Measurements from ENCODE around the gene UBXN10. TPM values are rescaled to one million over a fixed set of nuclear protein-coding genes. Genes with fewer than 3 reads are reported as not detected.

UBXN10 gene
- total RNA-seq, 1 experiment from 2014 or later, result not detected

GRCh38 chr1:20148571-20149500 lies 37.1 kb upstream of the UBXN10 start:
- no peaks in the 10 kb centered on the region for H3K36me3 ChIP-seq
- no peak for DNase-seq

GRCh38 chr1:20149601-20150325 lies 36.1 kb upstream of the UBXN10 start:
- Histone ChIP-seq H3K36me3 (no peaks in the 10 kb centered on the region), H3K27me3 (no peaks in the 10 kb centered on the region), H3K4me3 (no peak overlapping the region), H3K9me3 (no peaks in the 10 kb centered on the region)
- DNase-seq, result no peak

More at GRCh38 chr1:20148571-20149500, 37.1 kb upstream of the UBXN10 start:
- Histone ChIP-seq H3K9me3 (no peaks in the 10 kb centered on the region), H3K27me3 (no peaks in the 10 kb centered on the region), H3K4me3 (no peak overlapping the region)

GRCh38 chr1:20150326-20150705 lies 35.6 kb upstream of the UBXN10 start:
- Histone ChIP-seq H3K27me3 (no peaks in the 10 kb centered on the region), H3K36me3 (no peaks in the 10 kb centered on the region), H3K9me3 (no peaks in the 10 kb centered on the region), H3K4me3 (no peak overlapping the region)
- DNase-seq, result no peak

GRCh38 chr1:20150969-20151368 lies 34.9 kb upstream of the UBXN10 start:
- Histone ChIP-seq H3K27me3 (no peaks in the 10 kb centered on the region), H3K9me3 (no peaks in the 10 kb centered on the region), H3K36me3 (no peaks in the 10 kb centered on the region), H3K4me3 (no peak overlapping the region)
- no peak for DNase-seq

- peak; percentile 77 for DNase-seq
- Histone ChIP-seq H3K9me3 (no peaks in the 10 kb centered on the region), H3K27me3 (no peaks in the 10 kb centered on the region), H3K36me3 (no peaks in the 10 kb centered on the region), H3K4me3 (peak overlapping the region; percentile 18)
These were observed 33.8 kb upstream of the UBXN10 start for GRCh38 chr1:20151906-20152598.

- no peaks in the 10 kb centered on the region for H3K27me3 ChIP-seq
- H3K4me3 ChIP-seq, result no peak overlapping the region
- no peaks in the 10 kb centered on the region for H3K9me3 ChIP-seq
- no peak for DNase-seq
- no peaks in the 10 kb centered on the region for H3K36me3 ChIP-seq
These were observed 33.3 kb upstream of the UBXN10 start for GRCh38 chr1:20152599-20152930.

GRCh38 chr1:20153000-20153418 lies 32.9 kb upstream of the UBXN10 start:
- H3K4me3 ChIP-seq, result no peak overlapping the region
- DNase-seq, result no peak

GRCh38 chr1:20154301-20154831 lies 31.5 kb upstream of the UBXN10 start:
- no peaks in the 10 kb centered on the region for H3K36me3 ChIP-seq
- no peaks in the 10 kb centered on the region for H3K9me3 ChIP-seq
- no peak for DNase-seq
- H3K27me3 ChIP-seq, result no peaks in the 10 kb centered on the region
- H3K4me3 ChIP-seq, result no peak overlapping the region

More at GRCh38 chr1:20153000-20153418, 32.9 kb upstream of the UBXN10 start:
- Histone ChIP-seq H3K9me3 (no peaks in the 10 kb centered on the region), H3K36me3 (no peaks in the 10 kb centered on the region), H3K27me3 (no peaks in the 10 kb centered on the region)

- H3K27me3 ChIP-seq, result no peaks in the 10 kb centered on the region
- no peaks in the 10 kb centered on the region for H3K36me3 ChIP-seq
- no peak overlapping the region for H3K4me3 ChIP-seq
- H3K9me3 ChIP-seq, result peaks cover 8% of the 10 kb centered on the region; the same call in 1 of the 2 replicates
- no peak for DNase-seq
These were observed 27.4 kb upstream of the UBXN10 start for GRCh38 chr1:20158358-20159070.

GRCh38 chr1:20160034-20160433 lies 25.9 kb upstream of the UBXN10 start:
- Histone ChIP-seq H3K9me3 (peaks cover 8% of the 10 kb centered on the region; the same call in 1 of the 2 replicates), H3K27me3 (no peaks in the 10 kb centered on the region), H3K36me3 (no peaks in the 10 kb centered on the region), H3K4me3 (no peak overlapping the region)
- no peak for DNase-seq

- DNase-seq, result no peak
- Histone ChIP-seq H3K4me3 (no peak overlapping the region), H3K36me3 (no peaks in the 10 kb centered on the region), H3K27me3 (no peaks in the 10 kb centered on the region), H3K9me3 (peaks cover 8% of the 10 kb centered on the region; the same call in 1 of the 2 replicates)
These were observed 21.1 kb upstream of the UBXN10 start for GRCh38 chr1:20164694-20165202.

- Histone ChIP-seq H3K4me3 (no peak overlapping the region), H3K9me3 (peaks cover 3% of the 10 kb centered on the region; the same call in 1 of the 2 replicates), H3K36me3 (no peaks in the 10 kb centered on the region), H3K27me3 (no peaks in the 10 kb centered on the region)
- no peak for DNase-seq
These were observed 20.4 kb upstream of the UBXN10 start for GRCh38 chr1:20165522-20165951.

- Histone ChIP-seq H3K9me3 (no peaks in the 10 kb centered on the region), H3K4me3 (no peak overlapping the region), H3K27me3 (no peaks in the 10 kb centered on the region), H3K36me3 (no peaks in the 10 kb centered on the region)
- peak; percentile 41 for DNase-seq
These were observed 19.8 kb upstream of the UBXN10 start for GRCh38 chr1:20166051-20166450.

GRCh38 chr1:20167126-20167525 lies 18.8 kb upstream of the UBXN10 start:
- no peaks in the 10 kb centered on the region for H3K36me3 ChIP-seq
- no peak overlapping the region for H3K4me3 ChIP-seq
- DNase-seq, result no peak
- no peaks in the 10 kb centered on the region for H3K9me3 ChIP-seq
- H3K27me3 ChIP-seq, result no peaks in the 10 kb centered on the region

GRCh38 chr1:20168564-20169491 lies 17.1 kb upstream of the UBXN10 start:
- H3K4me3 ChIP-seq, result no peak overlapping the region
- no peaks in the 10 kb centered on the region for H3K36me3 ChIP-seq
- DNase-seq, result no peak
- H3K9me3 ChIP-seq, result no peaks in the 10 kb centered on the region
- no peaks in the 10 kb centered on the region for H3K27me3 ChIP-seq

All from MG63 (cell line).